Mucosa of descending colon (tissue), 3 donors: Measurements from ENCODE around the gene CDC42EP1. TPM values are rescaled to one million over a fixed set of nuclear protein-coding genes. Genes with fewer than 3 reads are reported as not detected.

Experiments
- ATAC-seq: fragments of 200-7000 bp; cut with Tn5 transposase; one replicate; pipeline ENCODE4 v1.9.1; 2020; ENCODE audit warnings: mild to moderate bottlenecking, moderate library complexity
- DNase-seq, 3 donors: peaks; one replicate each; pipeline ENCODE4 v3.0.0-alpha.2; 2020
- H3K36me3 ChIP-seq: fragments of 200-600 bp; one replicate; pipeline ENCODE4 v1.8.0; 2021; ENCODE audit warnings: low read depth, mild to moderate bottlenecking
- H3K4me1 ChIP-seq: fragments of 200-600 bp; one replicate; pipeline ENCODE4 v1.8.0; 2021; ENCODE audit warnings: low read depth, mild to moderate bottlenecking
- H3K4me3 ChIP-seq: fragments of 200-600 bp; one replicate; pipeline ENCODE4 v1.8.0; 2021; ENCODE audit warnings: mild to moderate bottlenecking
- H3K9me3 ChIP-seq: fragments of 200-600 bp; one replicate; pipeline ENCODE4 v1.8.0; 2021; ENCODE audit warnings: mild to moderate bottlenecking
- intact Hi-C, 2 donors: fragments of 100-400 bp; cut with DNase I in 1 of 2; cut with micrococcal nuclease in 1 of 2; formaldehyde crosslinking; loops; one replicate each; pipeline versions ENCODE4 v1.11.0 to v1.11.1; 2022; cut with DNase I, micrococcal nuclease
- long read RNA-seq, 2 donors: library from polyadenylated mRNA; unstranded; transcript quantifications; one replicate each; pipeline ENCODE4 v2.0.0, GENCODE V29; 2019 to 2021
- total RNA-seq, 3 donors: library from RNA; stranded (reverse); fragmentation: NEBNext Ultra II Directional in 2 of 3; extraction: Animal tissue kit (Norgen Biotek cat#: 25700) in 2 of 3; gene quantifications; one replicate each; pipeline versions ENCODE4 v1.2.1 to v1.2.4, GENCODE V29; 2021 to 2023
- TF ChIP-seq, protein P1 (sequence below): fragments of 200-600 bp; IDR thresholded peaks from one replicate; pipeline ENCODE4 v1.8.0; 2022; ENCODE audit warnings: antibody characterized with exemption, mild to moderate bottlenecking
- donor health status: DM: no; HTN: no; CAD: no; lungs with moderate emphysema.
- donor health status: DM: no; HTN: no; CAD: no.
- donor health status: DM: no; HTN: yes; CAD: no.

CDC42EP1 gene, protein sequence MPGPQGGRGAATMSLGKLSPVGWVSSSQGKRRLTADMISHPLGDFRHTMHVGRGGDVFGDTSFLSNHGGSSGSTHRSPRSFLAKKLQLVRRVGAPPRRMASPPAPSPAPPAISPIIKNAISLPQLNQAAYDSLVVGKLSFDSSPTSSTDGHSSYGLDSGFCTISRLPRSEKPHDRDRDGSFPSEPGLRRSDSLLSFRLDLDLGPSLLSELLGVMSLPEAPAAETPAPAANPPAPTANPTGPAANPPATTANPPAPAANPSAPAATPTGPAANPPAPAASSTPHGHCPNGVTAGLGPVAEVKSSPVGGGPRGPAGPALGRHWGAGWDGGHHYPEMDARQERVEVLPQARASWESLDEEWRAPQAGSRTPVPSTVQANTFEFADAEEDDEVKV
- 10 to 100 TPM; 31.5 to 52.0 (median 48.2) TPM for total RNA-seq
- long read RNA-seq, donor 1, transcript CDC42EP1-201 (3 exons, 2,181 nt): major isoform, 11 of 21 reads
- long read RNA-seq, donor 1, partial matches to known transcripts: 9 of 21 reads
- long read RNA-seq, donor 1, other reads (novel, unspliced or antisense): 1 of 21 reads
- long read RNA-seq, donor 2, partial matches to known transcripts: 7 of 11 reads
- long read RNA-seq, donor 2, other reads (novel, unspliced or antisense): 1 of 11 reads

DNA sequence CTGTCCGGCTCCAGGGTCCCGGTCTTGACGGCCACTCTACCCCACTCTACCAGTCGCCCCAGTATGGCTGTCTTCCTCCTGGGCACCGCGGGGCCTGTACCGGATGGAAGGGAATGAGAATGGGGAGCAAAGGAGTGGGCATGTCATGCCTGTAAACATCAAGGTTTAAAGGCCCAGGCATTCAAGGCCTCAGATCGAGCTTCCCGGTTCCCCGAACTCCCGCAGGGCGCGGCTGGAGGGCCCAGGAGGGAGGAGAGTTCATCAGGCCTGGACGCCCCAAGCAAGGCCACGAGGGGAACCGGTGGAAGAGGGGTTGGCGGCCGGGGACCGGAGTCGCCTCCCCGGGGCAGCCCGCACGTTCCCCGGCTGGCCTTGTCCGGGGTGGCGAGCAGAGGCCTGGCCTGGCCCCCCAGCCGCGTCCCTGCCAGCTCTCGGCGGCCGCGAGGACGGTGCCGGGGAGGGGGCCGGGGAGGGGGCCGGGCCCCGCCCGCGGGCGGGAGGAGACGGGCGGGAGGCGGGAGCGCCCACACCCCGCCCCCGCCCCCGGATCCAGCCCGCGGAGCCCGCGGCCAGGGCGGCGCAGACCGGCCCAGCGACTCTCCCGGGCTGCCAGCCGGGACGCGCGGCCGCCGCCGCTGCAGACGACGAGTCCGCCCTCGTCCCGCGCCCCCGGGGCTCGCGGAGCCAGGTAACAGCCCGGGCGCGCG lies at the start of gene CDC42EP1:
CDC42EP1 (plus strand) TSS at position 580 of the 707 bp plus-strand sequence. CDS start 5,870 bp downstream, outside the sequence.
- peaks cover 43% of the 10 kb centered on the region for H3K4me1 ChIP-seq
- H3K9me3 ChIP-seq: no peaks in the 10 kb centered on the region
- TF ChIP-seq, protein P1, sequence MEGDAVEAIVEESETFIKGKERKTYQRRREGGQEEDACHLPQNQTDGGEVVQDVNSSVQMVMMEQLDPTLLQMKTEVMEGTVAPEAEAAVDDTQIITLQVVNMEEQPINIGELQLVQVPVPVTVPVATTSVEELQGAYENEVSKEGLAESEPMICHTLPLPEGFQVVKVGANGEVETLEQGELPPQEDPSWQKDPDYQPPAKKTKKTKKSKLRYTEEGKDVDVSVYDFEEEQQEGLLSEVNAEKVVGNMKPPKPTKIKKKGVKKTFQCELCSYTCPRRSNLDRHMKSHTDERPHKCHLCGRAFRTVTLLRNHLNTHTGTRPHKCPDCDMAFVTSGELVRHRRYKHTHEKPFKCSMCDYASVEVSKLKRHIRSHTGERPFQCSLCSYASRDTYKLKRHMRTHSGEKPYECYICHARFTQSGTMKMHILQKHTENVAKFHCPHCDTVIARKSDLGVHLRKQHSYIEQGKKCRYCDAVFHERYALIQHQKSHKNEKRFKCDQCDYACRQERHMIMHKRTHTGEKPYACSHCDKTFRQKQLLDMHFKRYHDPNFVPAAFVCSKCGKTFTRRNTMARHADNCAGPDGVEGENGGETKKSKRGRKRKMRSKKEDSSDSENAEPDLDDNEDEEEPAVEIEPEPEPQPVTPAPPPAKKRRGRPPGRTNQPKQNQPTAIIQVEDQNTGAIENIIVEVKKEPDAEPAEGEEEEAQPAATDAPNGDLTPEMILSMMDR: no peak
- intact Hi-C loops: loop anchor here in 1 of 2 donors (2.0 kb wide), 1 partner anchor 15 kb away; no protein-coding TSS in a partner anchor
- DNase-seq (peak; percentile 73 to 87 (median 86)), ATAC-seq (peak; percentile 73)
- H3K4me3 ChIP-seq: peak within 1 kb of the TSS; percentile 67
- H3K36me3 ChIP-seq: no peaks in the 10 kb centered on the region

DNA sequence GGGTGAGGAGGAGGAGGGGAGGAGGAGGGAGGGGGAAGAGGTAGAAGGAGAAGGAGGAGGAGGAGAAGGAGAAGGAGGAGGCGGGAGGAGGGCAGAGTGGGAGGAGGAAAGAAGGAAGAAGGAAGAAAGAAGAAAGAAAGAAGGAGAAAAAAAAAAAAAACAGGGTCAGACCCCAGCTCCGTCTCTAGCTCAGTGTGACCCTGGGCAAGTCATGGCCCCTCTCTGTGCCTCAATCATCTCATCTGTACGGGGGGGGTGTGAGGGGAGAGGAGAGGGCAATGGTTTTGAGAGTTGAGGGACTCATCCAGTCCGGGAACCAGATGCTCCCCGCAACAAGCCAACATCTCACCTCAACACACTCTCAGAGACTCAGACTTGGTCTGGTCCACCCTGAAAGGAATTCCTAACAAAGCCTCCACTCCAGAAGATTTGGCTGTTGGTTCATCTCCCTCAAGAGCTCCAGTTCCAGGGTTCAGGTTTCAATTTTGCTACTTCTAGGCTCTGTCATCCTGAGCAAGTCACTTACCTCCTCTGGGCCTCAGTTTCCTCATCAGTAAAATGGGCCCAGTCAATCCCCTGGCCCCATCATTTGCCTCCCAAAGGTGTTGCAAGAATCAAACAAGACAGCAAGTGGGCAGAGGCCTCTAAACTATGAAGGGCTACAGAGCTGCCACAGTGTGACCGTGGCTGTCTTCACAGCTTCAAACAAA lies 48.7 kb upstream of the CDC42EP1 start:
- DNase-seq: peak in 1 of 3 donors; percentile 9
- Histone ChIP-seq H3K4me3 (no peak overlapping the region), H3K36me3 (no peaks in the 10 kb centered on the region), H3K4me1 (peaks cover 25% of the 10 kb centered on the region), H3K9me3 (no peaks in the 10 kb centered on the region)
- TF ChIP-seq, protein P1: no peak
- intact Hi-C loops: no loop called here
- ATAC-seq: no peak

GRCh38 chr22:37514526-37515051 lies 45.7 kb upstream of the CDC42EP1 start:
- TF ChIP-seq, protein P1: no peak
- Histone ChIP-seq H3K4me3 (no peak overlapping the region), H3K36me3 (no peaks in the 10 kb centered on the region), H3K9me3 (no peaks in the 10 kb centered on the region), H3K4me1 (peaks cover 14% of the 10 kb centered on the region)
- intact Hi-C loops: no loop called here
- peak in 1 of 3 donors; percentile 42 for DNase-seq
- no peak for ATAC-seq

- DNase-seq (peak in 1 of 3 donors; percentile 47), ATAC-seq (no peak)
- intact Hi-C loops: no loop called here
- H3K9me3 ChIP-seq: no peaks in the 10 kb centered on the region
- no peaks in the 10 kb centered on the region for H3K36me3 ChIP-seq
- TF ChIP-seq, protein P1: no peak
- peaks cover 20% of the 10 kb centered on the region for H3K4me1 ChIP-seq
- no peak overlapping the region for H3K4me3 ChIP-seq
Measured at GRCh38 chr22:37515901-37516300, 44.4 kb upstream of the CDC42EP1 start.

GRCh38 chr22:37516456-37516855 lies 43.8 kb upstream of the CDC42EP1 start:
- DNase-seq: no peak
- peaks cover 24% of the 10 kb centered on the region for H3K4me1 ChIP-seq
- no peaks in the 10 kb centered on the region for H3K36me3 ChIP-seq
- ATAC-seq: no peak
- intact Hi-C loops: no loop called here
- no peak overlapping the region for H3K4me3 ChIP-seq
- TF ChIP-seq, protein P1: no peak
- H3K9me3 ChIP-seq: no peaks in the 10 kb centered on the region
